ENCODE results near the gene KLHL2. TPM values are rescaled to one million over a fixed set of nuclear protein-coding genes. Genes with fewer than 3 reads are reported as not detected.
"Not testable (repeated sequence)": the region's sequence is repeated elsewhere in the genome, so short reads cannot be mapped to it uniquely, and the experiment has no call there.

KLHL2 gene
- total RNA-seq, 4 donors from 2014 or later: 12.5 to 16.4 (median 14.1) TPM

- TF ChIP-seq EP300 (IDR thresholded peaks at IDR 0.05) (no peak), POLR2A (IDR thresholded peaks at IDR 0.05) (no peak), POLR2AphosphoS5 (IDR thresholded peaks at IDR 0.05) (no peak)
- TF ChIP-seq, protein P1, sequence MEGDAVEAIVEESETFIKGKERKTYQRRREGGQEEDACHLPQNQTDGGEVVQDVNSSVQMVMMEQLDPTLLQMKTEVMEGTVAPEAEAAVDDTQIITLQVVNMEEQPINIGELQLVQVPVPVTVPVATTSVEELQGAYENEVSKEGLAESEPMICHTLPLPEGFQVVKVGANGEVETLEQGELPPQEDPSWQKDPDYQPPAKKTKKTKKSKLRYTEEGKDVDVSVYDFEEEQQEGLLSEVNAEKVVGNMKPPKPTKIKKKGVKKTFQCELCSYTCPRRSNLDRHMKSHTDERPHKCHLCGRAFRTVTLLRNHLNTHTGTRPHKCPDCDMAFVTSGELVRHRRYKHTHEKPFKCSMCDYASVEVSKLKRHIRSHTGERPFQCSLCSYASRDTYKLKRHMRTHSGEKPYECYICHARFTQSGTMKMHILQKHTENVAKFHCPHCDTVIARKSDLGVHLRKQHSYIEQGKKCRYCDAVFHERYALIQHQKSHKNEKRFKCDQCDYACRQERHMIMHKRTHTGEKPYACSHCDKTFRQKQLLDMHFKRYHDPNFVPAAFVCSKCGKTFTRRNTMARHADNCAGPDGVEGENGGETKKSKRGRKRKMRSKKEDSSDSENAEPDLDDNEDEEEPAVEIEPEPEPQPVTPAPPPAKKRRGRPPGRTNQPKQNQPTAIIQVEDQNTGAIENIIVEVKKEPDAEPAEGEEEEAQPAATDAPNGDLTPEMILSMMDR (IDR thresholded peaks at IDR 0.05): no peak
- no peak for DNase-seq (ENCODE audit: low spot score in 2 of 2)
- 36% methylated on average over 2 of the region's 2 CpGs for WGBS
These were observed 36.5 kb upstream of the KLHL2 start for GRCh38 chr4:165170819-165171218.

GRCh38 chr4:165175470-165175869 lies 31.9 kb upstream of the KLHL2 start:
- not testable (repeated sequence) for H3K27me3 ChIP-seq; DNase-seq (ENCODE audit: low spot score in 2 of 2); H3K4me1 ChIP-seq; H3K4me3 ChIP-seq; H3K9me3 ChIP-seq; H3K27ac ChIP-seq; H3K36me3 ChIP-seq
- whole genome bisulfite sequencing: 51% methylated on average over 3 of the region's 3 CpGs

More at GRCh38 chr4:165170819-165171218, 36.5 kb upstream of the KLHL2 start:
- H3K4me1 ChIP-seq: no peaks in the 10 kb centered on the region
- H3K27ac ChIP-seq: no peak overlapping the region
- no peaks in the 10 kb centered on the region for H3K27me3 ChIP-seq
- H3K36me3 ChIP-seq: no peaks in the 10 kb centered on the region
- H3K4me3 ChIP-seq: no peak overlapping the region
- no peaks in the 10 kb centered on the region for H3K9me3 ChIP-seq

DNA sequence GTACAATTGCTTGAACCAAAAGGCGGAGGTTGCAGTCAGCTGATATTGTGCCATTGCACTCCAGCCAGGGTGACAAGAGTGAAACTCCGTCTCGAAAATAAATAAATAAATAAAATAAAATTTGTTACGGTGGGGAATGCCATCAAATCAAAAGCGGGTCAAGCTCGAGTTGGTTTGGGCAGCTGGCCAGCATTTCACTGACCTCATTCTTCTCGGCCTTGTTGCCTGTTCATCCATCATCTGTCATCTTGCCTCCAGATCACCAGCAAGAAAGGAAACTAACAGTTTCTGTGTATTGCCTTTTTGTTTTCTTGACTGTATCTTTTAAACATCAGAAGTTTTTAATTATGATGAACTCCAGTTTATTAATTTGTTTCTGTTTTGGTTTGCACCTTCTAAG lies 31.5 kb upstream of the KLHL2 start:
- Histone ChIP-seq H3K36me3 (no peaks in the 10 kb centered on the region), H3K27ac (no peak overlapping the region), H3K4me3 (no peak overlapping the region), H3K9me3 (no peaks in the 10 kb centered on the region), H3K27me3 (no peaks in the 10 kb centered on the region), H3K4me1 (no peaks in the 10 kb centered on the region)
- TF ChIP-seq, protein P1 (IDR thresholded peaks at IDR 0.05): no peak
- TF ChIP-seq POLR2A (IDR thresholded peaks at IDR 0.05): no peak
- no peak for TF ChIP-seq POLR2AphosphoS5 (IDR thresholded peaks at IDR 0.05)
- no peak for TF ChIP-seq EP300 (IDR thresholded peaks at IDR 0.05)
- no peak for DNase-seq (ENCODE audit: low spot score in 2 of 2)
- WGBS: 60% methylated on average over 7 of the region's 7 CpGs

- WGBS: 54% methylated on average over 3 of the region's 3 CpGs
- H3K27ac ChIP-seq: no peak overlapping the region
- H3K36me3 ChIP-seq: no peaks in the 10 kb centered on the region
- no peak for TF ChIP-seq POLR2A (IDR thresholded peaks at IDR 0.05)
- no peak for TF ChIP-seq POLR2AphosphoS5 (IDR thresholded peaks at IDR 0.05)
- TF ChIP-seq, protein P1 (IDR thresholded peaks at IDR 0.05): no peak
- no peak for TF ChIP-seq EP300 (IDR thresholded peaks at IDR 0.05)
- no peak for DNase-seq (ENCODE audit: low spot score in 2 of 2)
- no peaks in the 10 kb centered on the region for H3K27me3 ChIP-seq
- H3K9me3 ChIP-seq: no peaks in the 10 kb centered on the region
- H3K4me3 ChIP-seq: no peak overlapping the region
- no peaks in the 10 kb centered on the region for H3K4me1 ChIP-seq
These were observed 29.4 kb upstream of the KLHL2 start for GRCh38 chr4:165177725-165178666.

GRCh38 chr4:165184220-165184619 lies 23.1 kb upstream of the KLHL2 start:
- no peak overlapping the region for H3K4me3 ChIP-seq
- no peaks in the 10 kb centered on the region for H3K36me3 ChIP-seq
- TF ChIP-seq, protein P1 (IDR thresholded peaks at IDR 0.05): no peak
- TF ChIP-seq EP300 (IDR thresholded peaks at IDR 0.05): no peak
- TF ChIP-seq POLR2A (IDR thresholded peaks at IDR 0.05): no peak
- TF ChIP-seq POLR2AphosphoS5 (IDR thresholded peaks at IDR 0.05): no peak
- no peak for DNase-seq (ENCODE audit: low spot score in 2 of 2)
- H3K9me3 ChIP-seq: no peaks in the 10 kb centered on the region
- no peaks in the 10 kb centered on the region for H3K4me1 ChIP-seq
- no peaks in the 10 kb centered on the region for H3K27me3 ChIP-seq
- WGBS: 84% methylated on average over 4 of the region's 4 CpGs
- no peak overlapping the region for H3K27ac ChIP-seq

- H3K4me1 ChIP-seq; DNase-seq (ENCODE audit: low spot score in 2 of 2); H3K27me3 ChIP-seq; H3K36me3 ChIP-seq; H3K27ac ChIP-seq; H3K4me3 ChIP-seq; H3K9me3 ChIP-seq: not testable (repeated sequence)
- WGBS: 93% methylated on average over 10 of the region's 10 CpGs
These were observed 22.4 kb upstream of the KLHL2 start for GRCh38 chr4:165184998-165185397.
